CD4-positive, CD25-positive, alpha-beta regulatory T cell (primary cell): ENCODE data around the gene PLET1. TPM values are rescaled to one million over a fixed set of nuclear protein-coding genes. Genes with fewer than 3 reads are reported as not detected.

Experiments
- ATAC-seq, 2 donors: fragments of 150-1000 bp; cut with Tn5 transposase; one replicate each; pipeline ENCODE4 v1.10.0; 2021; ENCODE audit warnings: low read depth in 2 of 2, moderate number of reproducible peaks in 2 of 2, moderate library complexity in 1 of 2
- DNase-seq, 3 donors: peaks; one replicate each; pipeline versions ENCODE4 v3.0.0 to v3.0.0-alpha.2; 2012 to 2022; ENCODE audit warnings: mixed read lengths in 1 of 3
- H3K27ac ChIP-seq: one replicate; pipeline ENCODE4 v1.7.0; 2013; ENCODE audit warnings: mild to moderate bottlenecking, low read length; ENCODE audit not compliant: insufficient read depth, poor library complexity, severe bottlenecking
- H3K27me3 ChIP-seq: one replicate; pipeline ENCODE4 v1.7.0; 2013; ENCODE audit warnings: low read length; ENCODE audit not compliant: control insufficient read depth, insufficient read depth
- H3K36me3 ChIP-seq: one replicate; pipeline ENCODE4 v1.7.0; 2013; ENCODE audit warnings: mild to moderate bottlenecking, low read length, moderate library complexity; ENCODE audit not compliant: control insufficient read depth, insufficient read depth
- H3K4me1 ChIP-seq: 2 replicates; pipeline ENCODE4 v1.7.0; 2013; ENCODE audit warnings: mild to moderate bottlenecking, low read length; ENCODE audit not compliant: insufficient read depth, control insufficient read depth, poor library complexity, severe bottlenecking
- H3K4me3 ChIP-seq: one replicate; pipeline ENCODE4 v1.7.0; 2013; ENCODE audit warnings: low read depth, mild to moderate bottlenecking, low read length, moderate library complexity
- H3K9me3 ChIP-seq, 2 experiments: 1 replicate in 1 of 2; 2 replicates in 1 of 2; pipeline ENCODE4 v1.7.0; 2013; ENCODE audit warnings: low read length in 2 of 2, mild to moderate bottlenecking in 1 of 2, moderate library complexity in 1 of 2; ENCODE audit not compliant: control insufficient read depth in 2 of 2
- H3K27ac Mint-ChIP-seq, 3 donors: one replicate each; pipeline ENCODE4 v1.8.0; 2020 to 2022; ENCODE audit warnings: mild to moderate bottlenecking in 3 of 3, mixed read lengths in 3 of 3, moderate library complexity in 2 of 3
- H3K27me3 Mint-ChIP-seq: one replicate; pipeline ENCODE4 v1.8.0; 2022; ENCODE audit warnings: mild to moderate bottlenecking, mixed read lengths
- H3K36me3 Mint-ChIP-seq: one replicate; pipeline ENCODE4 v1.8.0; 2020; ENCODE audit warnings: mixed read lengths
- H3K4me1 Mint-ChIP-seq, 4 donors: one replicate each; pipeline ENCODE4 v1.8.0; 2020 to 2022; ENCODE audit warnings: mixed read lengths in 4 of 4, mild to moderate bottlenecking in 1 of 4
- H3K4me3 Mint-ChIP-seq, 4 donors: one replicate each; pipeline ENCODE4 v1.8.0; 2020 to 2022; ENCODE audit warnings: mild to moderate bottlenecking in 4 of 4, mixed read lengths in 4 of 4, moderate library complexity in 3 of 4
- H3K9me3 Mint-ChIP-seq, 7 donors: one replicate each; pipeline ENCODE4 v1.8.0; 2020 to 2022; ENCODE audit warnings: mixed read lengths in 7 of 7, mild to moderate bottlenecking in 3 of 7, moderate library complexity in 2 of 7
- polyA plus RNA-seq, 4 donors: library from polyadenylated mRNA; unstranded; fragments of 300-500 nt; fragmentation: Illumina TruSeq; gene quantifications; one replicate each; pipeline ENCODE4 v1.2.3, GENCODE V29; 2021
- total RNA-seq: library from RNA; stranded (reverse); gene quantifications from one replicate; pipeline ENCODE4 v1.2.3, GENCODE V29; 2022

Gene PLET1, protein sequence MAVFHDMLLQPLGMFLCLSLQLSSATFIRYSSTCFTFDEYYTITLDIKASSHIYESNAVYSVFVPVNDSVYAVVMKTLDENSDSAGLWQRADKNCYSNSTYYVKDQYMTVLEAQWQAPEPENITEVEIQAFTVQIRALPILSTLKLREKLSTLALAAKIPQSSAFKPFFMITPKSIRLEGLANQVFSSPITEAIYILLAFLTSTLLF
- total RNA-seq (not detected), polyA plus RNA-seq (not detected)

DNA sequence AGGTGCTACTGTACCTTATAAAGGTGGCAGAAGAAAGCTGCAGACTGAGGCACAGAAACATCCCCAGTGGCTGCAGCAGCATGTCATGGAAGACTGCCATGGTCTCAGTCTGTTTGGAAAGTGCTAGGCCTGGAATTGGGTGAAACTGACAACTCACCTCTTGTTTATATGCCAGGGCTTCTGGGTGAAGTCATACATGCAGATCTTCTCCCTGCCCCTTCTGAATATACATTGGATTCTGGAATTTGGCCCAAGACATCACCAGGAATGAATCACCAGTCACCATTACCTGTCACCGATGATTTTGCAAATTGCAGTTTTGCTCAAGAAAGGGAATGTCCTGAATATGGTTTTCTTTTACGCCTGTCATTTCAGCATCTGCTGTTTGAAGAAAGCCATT, at the start of gene PLET1:
Gene PLET1 (minus strand): TSS at position 371 of the 400 bp plus-strand sequence. CDS start 271 bp downstream, at position 100.
- peaks cover 13% of the 10 kb centered on the region for H3K36me3 Mint-ChIP-seq
- H3K4me3 ChIP-seq, result no peak within 1 kb of the TSS
- H3K27me3 Mint-ChIP-seq, result no peaks in the 10 kb centered on the region
- H3K4me1 ChIP-seq, result no peaks in the 10 kb centered on the region
- H3K9me3 Mint-ChIP-seq, result no peaks in the 10 kb centered on the region
- H3K4me1 Mint-ChIP-seq, result no peaks in the 10 kb centered on the region
- no peak for DNase-seq
- no peaks in the 10 kb centered on the region for H3K9me3 ChIP-seq
- no peaks in the 10 kb centered on the region for H3K36me3 ChIP-seq
- H3K27ac ChIP-seq, result no peak within 1 kb of the TSS
- no peak for ATAC-seq
- H3K4me3 Mint-ChIP-seq, result no peak within 1 kb of the TSS
- H3K27ac Mint-ChIP-seq, result no peak within 1 kb of the TSS
- H3K27me3 ChIP-seq, result no peaks in the 10 kb centered on the region

DNA sequence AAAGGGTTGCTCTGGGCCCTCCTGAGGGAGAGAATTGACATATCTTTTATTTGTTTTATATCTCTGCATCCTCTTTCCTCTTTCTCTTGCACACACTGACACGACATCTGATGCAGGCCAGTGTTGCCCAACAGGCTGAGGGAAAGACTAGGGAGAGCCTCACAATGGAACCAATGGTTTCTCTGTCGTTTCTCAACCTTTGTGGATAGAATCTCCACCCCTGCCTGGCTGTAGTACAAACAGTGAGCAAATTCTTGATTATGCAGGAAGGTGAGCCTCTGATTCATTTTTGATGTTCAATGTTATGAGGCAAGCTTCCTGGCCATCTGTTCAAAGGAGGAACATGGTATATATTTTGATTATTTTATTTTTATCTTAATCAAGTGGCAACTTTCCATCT, 49.8 kb upstream of the PLET1 start:
- Mint-ChIP-seq H3K9me3 (peaks cover 0 to 5% (median 0%) of the 10 kb centered on the region in 7 donors), H3K4me1 (no peaks in the 10 kb centered on the region), H3K4me3 (no peak overlapping the region), H3K27me3 (no peaks in the 10 kb centered on the region), H3K36me3 (peaks cover 9% of the 10 kb centered on the region), H3K27ac (no peak overlapping the region)
- H3K4me3 ChIP-seq, result no peak overlapping the region
- no peaks in the 10 kb centered on the region for H3K27me3 ChIP-seq
- H3K4me1 ChIP-seq, result no peaks in the 10 kb centered on the region
- no peak overlapping the region for H3K27ac ChIP-seq
- ATAC-seq, result no peak
- no peak for DNase-seq
- H3K36me3 ChIP-seq, result no peaks in the 10 kb centered on the region
- no peaks in the 10 kb centered on the region for H3K9me3 ChIP-seq

DNA sequence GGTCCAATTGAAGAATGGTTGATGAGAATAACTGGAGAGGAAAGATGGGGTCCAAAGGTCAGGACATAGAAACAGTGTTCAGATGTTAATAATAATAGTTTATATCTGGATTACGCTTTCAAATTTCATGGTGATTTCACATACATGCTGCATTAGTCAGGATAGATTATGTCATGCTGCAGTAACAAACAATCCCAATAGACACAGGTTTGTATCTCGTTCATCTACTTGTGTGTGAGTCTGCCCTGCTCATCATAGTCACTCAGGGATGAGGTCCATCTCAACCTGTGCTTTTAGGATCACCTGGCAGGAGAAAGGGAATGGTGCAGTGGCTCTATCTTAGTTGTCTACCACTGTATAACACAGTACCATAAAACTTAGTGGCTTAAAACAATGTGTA, 48.0 kb upstream of the PLET1 start:
- Mint-ChIP-seq H3K9me3 (peaks cover 0 to 5% (median 0%) of the 10 kb centered on the region in 7 donors), H3K36me3 (peaks cover 19% of the 10 kb centered on the region), H3K4me3 (no peak overlapping the region), H3K27ac (no peak overlapping the region), H3K4me1 (no peaks in the 10 kb centered on the region), H3K27me3 (no peaks in the 10 kb centered on the region)
- ATAC-seq, result no peak
- Histone ChIP-seq H3K9me3 (no peaks in the 10 kb centered on the region), H3K27me3 (no peaks in the 10 kb centered on the region), H3K36me3 (no peaks in the 10 kb centered on the region), H3K4me3 (no peak overlapping the region), H3K27ac (no peak overlapping the region), H3K4me1 (no peaks in the 10 kb centered on the region)
- DNase-seq, result no peak

DNA sequence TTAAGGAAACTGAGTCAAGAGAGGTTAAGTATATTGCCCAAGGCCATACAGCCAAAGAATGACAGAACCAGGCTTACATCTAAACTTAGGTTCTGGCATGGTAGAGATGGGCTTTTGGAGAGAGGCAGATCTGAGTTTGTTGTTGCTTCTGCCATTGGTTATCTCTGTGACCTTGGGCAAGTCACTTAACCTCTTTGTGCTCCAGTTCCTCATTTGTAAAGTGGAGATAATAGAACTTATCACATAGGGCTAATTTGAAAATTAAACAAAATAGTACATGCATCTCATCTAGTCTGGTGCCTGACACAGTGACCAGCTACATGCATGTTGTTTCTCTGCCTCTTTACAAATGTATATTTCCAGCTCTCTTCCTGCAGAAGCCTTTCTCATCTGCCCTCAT, 47.0 kb upstream of the PLET1 start:
- peaks cover 0 to 5% (median 0%) of the 10 kb centered on the region in 7 donors for H3K9me3 Mint-ChIP-seq

DNA sequence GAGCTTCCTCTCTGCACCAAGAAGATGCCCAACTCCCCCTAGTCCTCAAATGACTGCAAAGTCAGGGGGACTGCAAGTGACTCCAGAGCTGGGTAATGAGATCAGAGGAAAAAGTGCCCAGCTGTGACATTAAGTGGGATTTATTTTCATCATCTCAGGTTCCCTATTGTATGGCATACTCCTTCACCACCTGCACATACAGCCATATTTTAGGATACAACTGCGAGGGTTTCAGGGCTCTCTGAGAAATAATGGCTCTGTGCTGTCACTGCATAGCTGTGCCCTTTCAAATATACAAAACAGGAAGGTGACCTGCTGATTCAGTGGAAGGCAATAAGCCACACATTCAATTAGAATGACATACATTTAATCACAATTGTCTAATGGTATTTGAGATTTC, 45.6 kb upstream of the PLET1 start:
- Histone ChIP-seq H3K27ac (no peak overlapping the region), H3K9me3 (no peaks in the 10 kb centered on the region), H3K4me3 (no peak overlapping the region), H3K36me3 (no peaks in the 10 kb centered on the region), H3K4me1 (no peaks in the 10 kb centered on the region), H3K27me3 (no peaks in the 10 kb centered on the region)
- Mint-ChIP-seq H3K9me3 (peaks cover 0 to 5% (median 0%) of the 10 kb centered on the region in 7 donors), H3K27ac (no peak overlapping the region), H3K36me3 (peaks cover 15% of the 10 kb centered on the region), H3K27me3 (no peaks in the 10 kb centered on the region), H3K4me1 (peaks cover 0 to 4% (median 1%) of the 10 kb centered on the region in 4 donors), H3K4me3 (no peak overlapping the region)
- DNase-seq, result no peak
- ATAC-seq, result no peak

More for the DNA sequence above, 47.0 kb upstream of the PLET1 start:
- H3K36me3 ChIP-seq, result no peaks in the 10 kb centered on the region
- DNase-seq (no peak), ATAC-seq (no peak)
- no peak overlapping the region for H3K4me3 ChIP-seq
- H3K27ac ChIP-seq, result no peak overlapping the region
- H3K4me3 Mint-ChIP-seq, result no peak overlapping the region
- H3K4me1 Mint-ChIP-seq, result peaks cover 0 to 2% (median 0%) of the 10 kb centered on the region in 4 donors
- no peaks in the 10 kb centered on the region for H3K27me3 Mint-ChIP-seq
- no peaks in the 10 kb centered on the region for H3K9me3 ChIP-seq
- H3K4me1 ChIP-seq, result no peaks in the 10 kb centered on the region
- no peaks in the 10 kb centered on the region for H3K27me3 ChIP-seq
- H3K27ac Mint-ChIP-seq, result no peak overlapping the region
- H3K36me3 Mint-ChIP-seq, result peaks cover 19% of the 10 kb centered on the region

DNA sequence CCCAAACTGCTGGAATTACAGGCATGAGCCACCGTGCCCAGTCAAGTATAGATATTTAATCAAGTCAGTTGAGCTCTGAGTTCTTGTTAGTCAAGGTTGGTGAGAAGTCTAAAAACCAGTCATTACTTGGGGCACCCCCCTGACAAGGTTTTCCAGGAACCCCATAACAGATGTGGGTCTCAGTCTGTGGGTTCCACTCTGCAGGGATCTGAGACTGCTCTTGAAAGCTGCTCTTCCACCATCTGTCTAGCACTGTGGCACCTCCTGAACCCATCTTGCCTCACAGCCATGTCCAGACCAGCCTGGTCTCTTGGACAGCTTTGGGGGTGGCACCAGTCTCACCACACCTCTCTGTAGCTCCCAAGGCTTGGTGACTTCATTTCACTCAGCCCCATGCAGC, 44.3 kb upstream of the PLET1 start:
- no peaks in the 10 kb centered on the region for H3K4me1 ChIP-seq
- no peaks in the 10 kb centered on the region for H3K36me3 ChIP-seq
- no peak for DNase-seq
- Mint-ChIP-seq H3K36me3 (peaks cover 18% of the 10 kb centered on the region), H3K27me3 (no peaks in the 10 kb centered on the region), H3K4me1 (peaks cover 0 to 4% (median 1%) of the 10 kb centered on the region in 4 donors), H3K4me3 (no peak overlapping the region), H3K9me3 (peaks cover 0 to 5% (median 0%) of the 10 kb centered on the region in 7 donors), H3K27ac (no peak overlapping the region)
- no peak overlapping the region for H3K4me3 ChIP-seq
- H3K9me3 ChIP-seq, result no peaks in the 10 kb centered on the region
- H3K27me3 ChIP-seq, result no peaks in the 10 kb centered on the region
- H3K27ac ChIP-seq, result no peak overlapping the region
- ATAC-seq, result no peak

DNA sequence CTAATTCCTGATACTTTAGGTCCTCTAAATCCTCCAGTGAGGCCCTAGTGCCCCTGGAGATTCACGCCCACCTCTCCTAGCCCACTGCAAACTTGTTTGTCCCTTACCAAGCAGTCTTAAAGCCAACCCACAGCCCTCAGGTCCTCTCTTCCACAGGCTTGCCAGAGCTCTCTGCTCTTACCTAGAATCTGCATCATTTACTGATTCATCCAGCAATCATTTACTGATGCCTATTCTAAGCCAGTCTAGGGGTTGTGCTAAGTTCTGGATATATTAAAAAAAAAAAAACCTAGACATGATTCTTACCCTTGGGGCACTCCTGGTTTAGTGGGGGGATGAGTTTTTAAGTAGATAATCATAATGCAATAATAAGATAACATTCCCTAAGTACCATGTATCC, 43.0 kb upstream of the PLET1 start:
- H3K27me3 ChIP-seq, result no peaks in the 10 kb centered on the region
- peaks cover 0 to 6% (median 2%) of the 10 kb centered on the region in 4 donors for H3K4me1 Mint-ChIP-seq

DNA sequence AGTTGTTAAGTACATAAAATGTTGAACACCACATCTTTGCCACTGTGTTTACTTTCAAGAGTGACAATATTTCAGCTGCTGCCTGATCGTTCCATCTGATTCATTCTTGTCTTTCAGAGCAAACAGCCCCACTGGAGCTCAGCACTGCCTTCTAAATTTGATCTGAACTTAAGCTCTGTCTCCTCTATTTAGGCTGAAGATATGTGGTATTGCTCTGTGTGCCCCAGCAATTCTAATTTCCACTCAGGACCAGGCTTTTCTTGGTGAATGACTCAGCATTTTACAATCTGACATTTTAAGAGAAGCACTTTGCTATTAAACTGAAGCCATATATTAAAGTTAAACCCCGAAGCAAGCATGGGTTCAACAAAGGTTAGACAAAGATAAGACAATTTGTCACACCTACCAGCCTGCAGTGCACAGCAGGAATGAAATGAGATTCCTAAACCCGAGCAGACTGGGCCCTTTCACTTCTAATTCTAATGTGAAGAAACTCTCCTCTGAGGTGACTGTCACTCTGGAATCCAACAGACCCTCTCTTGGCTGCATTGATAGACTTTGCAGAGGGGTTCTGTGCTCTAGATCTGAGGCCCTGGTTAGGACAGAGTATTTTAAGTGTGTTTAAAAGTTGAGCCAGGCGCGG, 41.7 kb upstream of the PLET1 start:
- no peaks in the 10 kb centered on the region for H3K9me3 ChIP-seq
- ATAC-seq, result no peak

More for the DNA sequence above, 43.0 kb upstream of the PLET1 start:
- no peak overlapping the region for H3K27ac Mint-ChIP-seq
- ATAC-seq (no peak), DNase-seq (no peak)
- Histone ChIP-seq H3K4me3 (no peak overlapping the region), H3K4me1 (no peaks in the 10 kb centered on the region), H3K9me3 (no peaks in the 10 kb centered on the region), H3K36me3 (no peaks in the 10 kb centered on the region), H3K27ac (no peak overlapping the region)
- no peaks in the 10 kb centered on the region for H3K27me3 Mint-ChIP-seq
- H3K4me3 Mint-ChIP-seq, result no peak overlapping the region
- H3K9me3 Mint-ChIP-seq, result peaks cover 0 to 4% (median 0%) of the 10 kb centered on the region in 7 donors
- peaks cover 18% of the 10 kb centered on the region for H3K36me3 Mint-ChIP-seq

More for the DNA sequence above, 41.7 kb upstream of the PLET1 start:
- H3K36me3 Mint-ChIP-seq, result peaks cover 15% of the 10 kb centered on the region
- H3K9me3 Mint-ChIP-seq, result no peaks in the 10 kb centered on the region
- H3K27me3 Mint-ChIP-seq, result no peaks in the 10 kb centered on the region
- Histone ChIP-seq H3K4me1 (peaks cover 11% of the 10 kb centered on the region), H3K27ac (no peak overlapping the region), H3K4me3 (no peak overlapping the region), H3K27me3 (no peaks in the 10 kb centered on the region), H3K36me3 (no peaks in the 10 kb centered on the region)
- peak in 1 of 3 donors; percentile 20 for DNase-seq
- peaks cover 4 to 18% (median 6%) of the 10 kb centered on the region in 4 donors for H3K4me1 Mint-ChIP-seq
- no peak overlapping the region for H3K4me3 Mint-ChIP-seq
- peak overlapping the region in 1 of 3 donors; percentile 75 for H3K27ac Mint-ChIP-seq
